Activated gamma-delta T cell treated with anti-CD3 and anti-CD28 coated beads, Interleukin-2, amount 50 U/mL, for 16 hours (primary cell): ENCODE results near the gene RNF14.

ENCODE experiments used
- DNase-seq: peaks from one replicate; pipeline ENCODE4 v3.0.0-alpha.2; 2020; ENCODE audit warnings: low read depth

RNF14 gene

DNA sequence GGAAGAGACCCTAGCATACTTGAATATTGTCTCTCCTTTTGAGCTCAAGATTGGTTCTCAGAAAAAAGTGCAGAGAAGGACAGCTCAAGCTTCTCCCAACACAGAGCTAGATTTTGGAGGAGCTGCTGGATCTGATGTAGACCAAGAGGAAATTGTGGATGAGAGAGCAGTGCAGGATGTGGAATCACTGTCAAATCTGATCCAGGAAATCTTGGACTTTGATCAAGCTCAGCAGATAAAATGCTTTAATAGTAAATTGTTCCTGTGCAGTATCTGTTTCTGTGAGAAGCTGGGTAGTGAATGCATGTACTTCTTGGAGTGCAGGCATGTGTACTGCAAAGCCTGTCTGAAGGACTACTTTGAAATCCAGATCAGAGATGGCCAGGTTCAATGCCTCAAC lies 9.5 kb downstream of the RNF14 start:
- no peak for DNase-seq

DNA sequence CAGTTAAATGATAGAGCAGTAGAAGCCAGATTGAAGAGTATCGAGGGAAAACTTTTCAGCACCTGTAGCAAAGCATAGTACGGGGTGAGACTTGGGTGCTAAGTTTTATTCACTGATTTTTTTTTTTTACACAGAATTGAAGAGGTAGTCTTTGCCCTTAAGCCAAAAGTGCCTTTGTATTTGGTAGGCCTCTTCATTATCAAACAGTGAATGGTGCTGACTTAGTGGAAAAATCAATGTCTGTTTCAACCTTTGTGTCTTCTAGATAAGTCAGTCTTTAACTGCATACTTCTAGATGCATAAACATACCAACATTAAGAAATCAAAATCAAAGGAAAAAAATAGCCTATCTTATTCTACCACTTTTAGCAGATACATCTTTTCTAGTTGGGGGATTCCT lies 13.7 kb downstream of the RNF14 start:
- no peak for DNase-seq

GRCh38 chr5:141986072-141986471 lies 17.2 kb downstream of the RNF14 start:
- no peak for DNase-seq

DNA sequence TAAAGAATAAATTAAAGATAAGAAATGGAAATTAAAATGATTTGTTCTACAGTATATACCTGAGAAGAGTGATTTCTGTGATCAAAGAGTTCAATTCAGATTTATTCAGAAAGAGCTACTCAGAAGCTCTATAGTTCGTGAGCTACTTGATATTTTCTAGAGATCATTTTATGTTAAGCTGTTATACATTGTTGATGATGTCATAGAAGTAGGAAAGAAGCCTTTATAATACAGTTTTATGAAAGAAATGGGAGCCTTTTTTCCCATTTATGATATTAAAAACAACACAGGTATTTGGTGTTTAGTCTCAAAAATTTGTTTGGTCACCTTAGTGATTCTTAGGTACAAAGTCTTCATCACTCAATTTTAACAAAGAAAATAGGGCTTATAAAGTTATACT lies 20.8 kb downstream of the RNF14 start:
- no peak for DNase-seq

GRCh38 chr5:141992349-141992963 lies 23.6 kb downstream of the RNF14 start:
- peak; percentile 71 for DNase-seq

- DNase-seq = no peak
Observed at GRCh38 chr5:141994511-141995136, 25.7 kb downstream of the RNF14 start.

DNA sequence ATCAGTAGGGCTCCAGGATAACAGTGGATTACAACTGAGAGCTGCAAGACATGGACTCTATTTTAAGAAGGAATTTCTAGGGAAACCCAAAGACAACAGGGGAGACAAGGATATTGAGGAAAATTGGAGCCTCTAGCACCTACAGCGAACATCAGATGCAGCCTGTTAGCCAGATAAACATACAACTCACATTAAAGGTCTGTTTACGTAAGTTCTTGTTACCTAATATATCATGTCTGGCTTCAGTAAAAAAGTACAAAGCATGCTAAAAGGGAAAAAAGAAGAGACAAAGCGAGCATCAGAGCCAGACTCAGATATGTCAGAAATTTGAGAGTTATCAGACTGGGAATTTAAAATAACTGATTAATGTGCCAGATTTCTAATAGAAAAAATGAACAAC lies 26.8 kb downstream of the RNF14 start:
- DNase-seq = no peak

DNA sequence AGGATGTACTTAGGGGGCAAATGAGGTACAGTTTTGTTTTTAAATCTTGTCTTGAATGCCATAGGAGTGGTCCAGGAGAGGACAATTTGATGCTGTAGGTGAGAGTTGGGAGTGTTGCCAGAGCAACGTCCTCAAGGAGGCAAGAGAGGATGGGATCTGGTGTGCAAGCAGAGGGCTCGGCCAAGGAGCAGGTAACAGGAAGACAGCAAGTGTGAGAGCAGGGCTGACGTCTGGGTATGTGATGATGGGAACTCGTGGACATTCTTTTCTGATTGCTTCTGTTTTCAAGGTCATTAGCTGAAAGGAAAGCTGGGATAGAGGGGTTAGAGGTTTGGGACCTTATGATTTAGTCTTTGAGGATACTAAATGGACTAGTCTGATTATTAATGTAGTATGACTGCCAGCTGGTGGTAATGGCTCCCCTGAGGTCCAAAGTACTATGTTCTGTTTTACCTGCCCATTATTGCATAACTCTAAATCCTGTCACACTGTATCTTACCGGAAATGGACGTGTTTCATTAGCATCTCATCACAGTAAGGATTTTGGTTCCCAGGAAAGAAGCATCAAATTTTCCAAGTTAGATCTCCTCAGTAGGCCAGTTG lies 28.6 kb downstream of the RNF14 start:
- DNase-seq = no peak

DNA sequence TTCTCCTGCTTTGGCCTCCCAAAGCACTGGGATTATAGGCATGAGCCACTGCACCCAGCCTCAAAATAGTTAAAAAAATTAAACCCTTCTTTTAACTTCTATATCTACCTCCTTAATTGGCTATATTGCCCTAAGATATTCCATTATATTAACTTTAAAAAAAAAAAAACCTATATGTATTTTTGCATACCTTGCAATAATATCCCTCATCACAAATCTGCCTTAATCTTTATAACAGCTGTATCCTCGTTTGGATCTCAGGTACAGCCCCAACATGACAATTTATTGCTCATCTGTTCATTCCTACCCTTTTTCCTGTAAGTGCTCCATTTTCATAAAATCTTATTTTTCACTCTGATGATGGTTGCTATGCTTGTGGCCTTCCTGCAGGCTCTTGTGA lies 31.3 kb downstream of the RNF14 start:
- DNase-seq = no peak

DNA sequence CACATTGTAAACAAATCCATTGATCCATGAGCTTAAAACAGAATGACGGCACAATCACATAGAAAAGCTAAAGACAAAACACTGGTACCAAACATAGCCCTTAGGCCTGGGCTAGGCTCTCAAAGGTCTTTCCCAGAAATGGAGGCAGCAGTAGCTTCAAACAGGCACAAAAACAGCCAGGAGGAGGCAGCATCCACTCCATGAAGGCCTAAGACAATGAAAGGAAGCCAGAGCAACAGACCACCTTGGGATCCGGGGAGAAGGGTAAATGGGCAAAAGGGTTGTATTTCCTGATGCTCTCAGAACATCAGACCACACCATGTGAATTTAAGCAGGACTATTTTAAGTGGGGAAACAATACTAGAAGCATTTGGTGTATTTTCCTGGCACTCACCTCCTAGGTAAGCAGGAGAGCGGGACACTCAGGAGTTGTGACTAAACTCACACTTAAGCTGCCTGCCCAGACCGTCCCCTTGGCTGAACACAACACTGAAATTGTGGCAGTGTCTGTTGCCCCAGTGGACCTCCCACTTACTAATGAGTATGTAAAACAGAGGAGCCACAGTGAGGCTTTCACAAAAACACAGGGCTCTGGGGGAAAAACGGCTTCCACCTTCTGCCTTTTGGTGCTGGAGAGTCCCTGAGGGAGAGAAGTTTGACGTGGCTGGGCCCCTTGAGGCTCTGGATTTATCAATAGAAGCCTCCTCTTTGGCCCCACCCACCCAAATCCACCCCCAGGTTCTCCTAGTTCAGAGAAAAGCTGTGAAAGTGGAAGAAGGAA lies 32.0 kb downstream of the RNF14 start:
- no peak for DNase-seq

GRCh38 chr5:142003266-142003800 lies 34.4 kb downstream of the RNF14 start:
- no peak for DNase-seq

- no peak for DNase-seq
Observed at GRCh38 chr5:142006363-142007236, 37.7 kb downstream of the RNF14 start.

DNA sequence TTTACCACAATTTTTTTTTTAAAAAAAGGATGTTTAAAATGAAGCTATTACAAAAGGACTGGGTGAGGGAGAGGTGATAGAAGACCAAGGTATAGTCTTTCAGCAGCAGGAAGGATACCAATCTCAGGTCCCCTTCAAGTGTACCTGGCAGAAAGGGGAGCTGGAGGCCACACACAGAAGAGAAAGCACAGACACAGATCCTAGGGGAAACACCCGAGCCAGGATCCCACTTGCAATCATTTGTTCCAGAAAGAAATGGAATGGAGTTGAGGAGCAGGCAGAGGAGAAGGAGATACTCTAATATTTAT lies 38.3 kb downstream of the RNF14 start:
- no peak for DNase-seq

GRCh38 chr5:142008813-142009212 lies 39.9 kb downstream of the RNF14 start:
- no peak for DNase-seq

GRCh38 chr5:142009886-142010285 lies 41.0 kb downstream of the RNF14 start:
- no peak for DNase-seq

- no peak for DNase-seq
Observed at GRCh38 chr5:142011572-142012185, 42.8 kb downstream of the RNF14 start.

DNA sequence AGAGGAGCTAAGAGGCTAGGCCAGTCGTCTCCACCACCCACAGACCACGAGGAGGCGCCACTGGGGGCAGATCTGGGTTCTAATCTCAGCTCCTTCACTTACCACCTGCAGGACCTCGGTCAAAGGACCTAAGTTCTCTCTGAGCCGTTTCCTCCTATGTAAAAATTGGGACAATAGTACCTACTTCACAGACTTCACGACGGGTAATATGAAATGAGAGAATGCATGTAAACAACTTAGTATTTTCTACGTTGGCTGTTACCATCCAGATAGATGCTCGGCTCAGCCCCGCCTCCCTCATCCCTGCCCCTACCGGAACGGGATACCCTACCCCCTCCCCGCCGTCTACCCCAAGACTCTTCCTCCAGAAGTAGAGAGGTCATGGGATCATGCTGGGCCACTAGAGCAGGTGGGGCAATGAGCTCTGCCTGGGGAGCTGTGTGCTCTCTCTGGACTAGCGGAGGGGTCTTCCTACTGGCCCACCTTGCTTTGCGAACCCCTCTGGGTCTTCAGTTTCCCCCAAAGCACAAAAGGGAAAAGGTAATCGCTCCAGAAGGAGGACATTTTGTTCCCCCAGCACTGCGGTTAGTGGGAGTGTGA lies 43.4 kb downstream of the RNF14 start:
- DNase-seq = no peak

DNA sequence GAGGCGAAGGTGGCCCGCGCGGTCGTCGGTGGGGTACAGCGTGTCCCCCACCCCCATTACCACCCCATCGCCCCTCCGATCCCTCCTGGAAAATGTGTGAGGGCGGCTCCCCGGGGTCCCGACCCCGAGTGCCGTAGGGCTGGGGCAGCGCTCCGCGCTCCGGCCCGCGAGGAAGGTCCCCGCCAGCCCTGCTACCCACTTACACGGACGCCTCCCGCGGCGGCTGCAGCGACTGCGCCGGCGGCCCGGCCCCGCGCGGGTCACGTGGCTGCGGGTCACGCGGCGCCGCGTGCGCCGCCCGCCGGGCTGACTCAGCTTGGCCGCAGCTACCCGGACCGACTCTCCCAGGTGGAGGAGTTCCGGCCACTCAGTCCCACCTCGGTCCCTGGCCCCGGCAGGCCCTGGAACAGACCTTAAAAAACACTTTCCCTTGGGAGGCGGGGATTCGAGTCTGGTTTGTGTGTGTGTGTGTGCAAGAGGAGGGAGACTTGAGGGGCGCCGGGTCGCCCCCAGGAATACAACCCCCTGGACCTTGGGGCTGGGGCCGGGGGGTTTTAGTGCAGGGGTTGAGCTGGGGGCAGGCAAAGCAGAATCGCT lies 44.0 kb downstream of the RNF14 start, which contains the start of gene GNPDA1:
TSS of gene GNPDA1 (minus strand) at position 236 of the 597 bp plus-strand sequence. CDS start 992 bp downstream, outside the sequence.
- peak; percentile 51 for DNase-seq

- no peak for DNase-seq
Observed at GRCh38 chr5:142013734-142014521, 45.0 kb downstream of the RNF14 start.
